ENCODE data around the gene CAGE1. TPM values are rescaled to one million over a fixed set of nuclear protein-coding genes. Genes with fewer than 3 reads are reported as not detected.

CAGE1 gene
- total and polyA plus RNA-seq, 9 donors = not detected

- TF ChIP-seq CTCF (IDR thresholded peaks at IDR 0.05) = no peak
- TF ChIP-seq EP300 (IDR thresholded peaks at IDR 0.05) = no peak
- TF ChIP-seq POLR2A (IDR thresholded peaks at IDR 0.05) = no peak
- intact Hi-C loops (cut with DNase I) = no loop called here
- no peaks in the 10 kb centered on the region for H3K36me3 ChIP-seq
- no peak overlapping the region for H3K27ac ChIP-seq
- DNase-seq = no peak
- peaks cover 2% of the 10 kb centered on the region for H3K4me1 ChIP-seq (ENCODE audit: insufficient read depth)
- H3K4me3 ChIP-seq = no peak overlapping the region
- no peaks in the 10 kb centered on the region for H3K27me3 ChIP-seq
- no peaks in the 10 kb centered on the region for H3K9me3 ChIP-seq
- WGBS, 3 donors = 78 to 85% (median 84%) methylated on average over 5 of the region's 5 CpGs
Measured at GRCh38 chr6:7433121-7433617, 43.6 kb upstream of the CAGE1 start.

DNA sequence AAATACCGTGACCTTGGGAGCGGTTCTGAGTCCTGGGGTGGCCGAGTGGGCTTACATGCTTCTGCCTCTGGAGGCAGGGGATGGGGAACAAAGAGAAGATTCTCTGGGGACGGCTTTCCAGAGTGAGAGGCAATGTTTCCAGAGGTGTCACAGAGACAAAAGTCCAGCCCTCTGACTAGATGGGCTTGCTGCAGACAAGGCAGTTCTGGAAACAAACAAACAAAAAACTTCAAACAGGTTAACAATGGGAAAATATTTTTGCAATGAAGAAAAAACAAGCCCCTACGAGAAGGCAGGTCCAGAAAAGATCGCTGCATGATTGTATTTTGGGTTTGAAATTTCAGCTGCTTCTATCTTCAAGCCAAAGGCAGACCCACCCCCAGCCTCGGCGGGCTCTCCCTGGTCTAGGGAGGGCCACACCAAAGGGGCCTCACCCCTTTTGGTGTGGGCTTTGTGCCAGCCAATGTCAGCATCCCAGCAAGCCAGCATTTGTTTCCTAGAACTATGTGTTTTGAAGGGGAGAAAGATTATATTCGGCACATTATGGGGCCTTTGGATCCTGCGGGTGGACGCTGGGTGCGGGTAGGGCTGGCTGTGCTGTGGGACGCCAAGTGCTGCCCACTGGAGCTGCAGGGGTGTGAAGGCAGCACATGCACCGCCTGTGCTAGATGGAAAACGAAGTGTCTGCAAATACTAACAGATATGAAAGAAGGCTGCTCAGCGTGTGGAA is 43.0 kb upstream of the CAGE1 start:
- H3K27me3 ChIP-seq = no peaks in the 10 kb centered on the region
- H3K9me3 ChIP-seq = no peaks in the 10 kb centered on the region
- DNase-seq = no peak
- no peaks in the 10 kb centered on the region for H3K36me3 ChIP-seq
- intact Hi-C loops (cut with DNase I) = no loop called here
- TF ChIP-seq CTCF (IDR thresholded peaks at IDR 0.05) (no peak), POLR2A (IDR thresholded peaks at IDR 0.05) (no peak), EP300 (IDR thresholded peaks at IDR 0.05) (no peak)
- H3K27ac ChIP-seq = no peak overlapping the region
- peaks cover 2% of the 10 kb centered on the region for H3K4me1 ChIP-seq (ENCODE audit: insufficient read depth)
- no peak overlapping the region for H3K4me3 ChIP-seq
- 39 to 46% (median 45%) methylated on average over 16 of the region's 16 CpGs for WGBS, 3 donors

DNA sequence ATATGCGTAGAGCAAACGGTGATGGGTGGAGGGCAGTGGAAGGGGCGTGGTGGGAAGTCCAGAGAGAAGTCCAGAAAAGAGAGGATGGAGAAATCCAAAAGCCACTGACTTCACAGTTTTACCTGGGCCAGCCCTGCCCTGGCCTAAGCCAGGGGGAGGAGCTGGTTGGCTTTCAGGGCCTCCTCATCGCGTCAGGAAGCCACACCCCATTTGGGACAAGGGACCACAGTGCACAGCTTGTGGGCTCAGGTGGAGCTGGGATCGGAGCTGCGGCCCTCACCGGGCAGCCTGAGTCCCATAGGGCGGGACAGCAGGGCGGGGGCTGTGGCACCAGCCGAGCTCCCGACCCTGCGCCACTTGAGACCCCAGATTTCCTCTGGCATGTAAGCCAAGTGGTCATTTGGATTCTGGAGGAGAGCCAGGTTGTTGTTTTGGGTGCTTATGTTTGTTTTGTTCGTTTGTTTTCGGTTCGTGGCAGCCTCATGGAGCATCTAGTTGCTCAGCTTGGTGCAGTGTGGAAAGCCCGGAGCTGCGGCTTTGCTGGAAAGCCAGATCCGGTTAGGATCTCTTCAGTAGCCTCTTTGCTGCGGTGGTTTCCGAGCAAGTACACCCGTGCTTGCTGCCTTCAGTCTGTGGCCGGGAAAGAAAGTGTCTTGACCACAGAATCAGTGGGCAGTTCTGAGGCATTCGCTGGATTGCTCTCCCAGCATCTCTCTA is 42.3 kb upstream of the CAGE1 start:
- H3K27me3 ChIP-seq = no peaks in the 10 kb centered on the region
- peaks cover 2% of the 10 kb centered on the region for H3K4me1 ChIP-seq (ENCODE audit: insufficient read depth)
- H3K9me3 ChIP-seq = no peaks in the 10 kb centered on the region
- WGBS, 3 donors = 45 to 62% (median 53%) methylated on average over 24 of the region's 24 CpGs
- H3K36me3 ChIP-seq = no peaks in the 10 kb centered on the region
- H3K4me3 ChIP-seq = no peak overlapping the region
- intact Hi-C loops (cut with DNase I) = no loop called here
- TF ChIP-seq POLR2A (IDR thresholded peaks at IDR 0.05) = no peak
- TF ChIP-seq EP300 (IDR thresholded peaks at IDR 0.05) = no peak
- TF ChIP-seq CTCF (IDR thresholded peaks at IDR 0.05) = no peak
- H3K27ac ChIP-seq = no peak overlapping the region
- no peak for DNase-seq

GRCh38 chr6:7431313-7431673 is 41.8 kb upstream of the CAGE1 start:
- Histone ChIP-seq H3K36me3 (no peaks in the 10 kb centered on the region), H3K9me3 (no peaks in the 10 kb centered on the region), H3K27ac (no peak overlapping the region), H3K4me3 (no peak overlapping the region), H3K27me3 (no peaks in the 10 kb centered on the region), H3K4me1 (ENCODE audit: insufficient read depth) (peaks cover 2% of the 10 kb centered on the region)
- 63 to 68% (median 67%) methylated on average over 8 of the region's 8 CpGs for WGBS, 3 donors
- no peak for TF ChIP-seq EP300 (IDR thresholded peaks at IDR 0.05)
- TF ChIP-seq POLR2A (IDR thresholded peaks at IDR 0.05) = no peak
- no peak for TF ChIP-seq CTCF (IDR thresholded peaks at IDR 0.05)
- DNase-seq = no peak
- intact Hi-C loops (cut with DNase I) = no loop called here

Measured in ovary (tissue), 9 donors.